HG02642 (cell line): ENCODE measurements around the gene ITPRID2.
"Not testable (repeated sequence)": the region's sequence is repeated elsewhere in the genome, so short reads cannot be mapped to it uniquely, and the experiment has no call there.

ENCODE experiments used
- ATAC-seq: cut with Tn5 transposase; IDR thresholded peaks from one replicate; pipeline ENCODE4 v1.9.1; 2021; ENCODE audit warnings: mild to moderate bottlenecking; ENCODE audit not compliant: unreplicated experiment, poor library complexity

ITPRID2 gene

DNA sequence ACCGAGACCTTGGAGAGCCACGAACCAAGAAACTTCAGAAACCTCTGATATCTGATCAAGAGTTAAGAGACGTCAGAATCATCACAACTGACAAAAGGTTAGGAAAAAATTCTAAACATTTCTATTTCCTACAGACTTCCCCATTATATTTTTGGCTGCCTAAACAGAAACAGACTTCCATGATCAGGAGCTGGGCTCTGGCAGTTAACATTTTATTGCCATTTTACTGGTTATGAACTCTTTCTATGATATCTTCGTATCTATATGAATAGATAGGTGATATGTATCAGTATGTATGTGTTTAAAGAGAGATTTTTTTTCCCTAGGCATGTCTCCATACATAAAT, 63.0 kb downstream of the ITPRID2 start:
- ATAC-seq, result peak; percentile 14

DNA sequence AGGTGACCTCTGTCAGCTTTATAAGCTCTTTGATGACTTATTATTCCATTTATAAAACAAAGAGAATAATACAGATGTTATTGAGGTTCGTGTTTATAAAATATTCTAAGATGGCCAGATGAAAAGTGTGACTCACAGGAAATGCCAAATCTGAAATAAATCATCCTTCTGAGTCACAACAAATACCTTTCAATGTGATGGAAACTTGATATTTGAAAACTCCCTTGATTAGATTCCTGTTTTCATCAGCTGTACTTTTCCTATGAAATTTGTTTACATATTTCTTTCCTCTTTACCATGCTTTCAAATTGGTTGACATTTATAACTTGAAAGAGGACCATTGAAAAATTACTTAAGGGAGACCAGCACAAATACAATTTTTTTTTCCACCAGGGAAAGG, 63.5 kb downstream of the ITPRID2 start:
- no peak for ATAC-seq

DNA sequence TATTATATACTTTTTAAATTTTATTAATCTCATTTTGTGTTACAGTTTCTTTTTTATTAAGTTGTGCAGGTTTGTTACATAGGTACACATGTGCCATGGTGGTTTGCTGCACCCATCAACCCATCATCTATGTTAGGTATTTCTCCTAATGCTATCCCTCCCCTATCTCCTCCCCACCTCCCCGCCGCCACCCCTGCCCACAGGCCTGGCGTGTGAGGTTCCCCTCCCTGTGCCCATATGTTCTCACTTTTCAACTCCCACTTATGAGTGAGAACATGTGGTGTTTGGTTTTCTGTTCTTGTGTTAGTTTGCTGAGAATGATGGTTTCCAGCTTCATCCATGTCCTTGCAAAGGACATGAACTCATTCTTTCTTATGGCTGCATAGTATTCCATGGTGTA, 64.3 kb downstream of the ITPRID2 start:
- not testable (repeated sequence) for ATAC-seq

DNA sequence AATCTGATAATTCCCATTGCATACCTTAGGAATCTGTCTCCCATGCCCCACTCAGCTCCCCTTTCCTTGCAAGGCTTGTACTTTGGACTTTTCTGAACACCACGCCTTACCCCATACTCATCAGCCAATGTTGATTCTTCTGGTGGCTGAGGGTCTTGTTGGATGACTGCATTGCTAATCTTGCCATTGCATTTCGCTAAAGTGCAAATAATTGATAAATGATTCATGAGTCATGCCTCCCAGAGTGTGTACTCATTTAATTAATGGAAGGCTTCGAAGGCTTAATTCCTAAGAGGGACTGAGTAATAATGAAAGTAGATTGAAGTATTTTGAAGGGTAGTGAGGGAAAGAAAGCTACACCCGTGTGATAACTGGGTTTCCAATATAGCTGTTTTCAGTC, 66.1 kb downstream of the ITPRID2 start:
- ATAC-seq, result no peak

DNA sequence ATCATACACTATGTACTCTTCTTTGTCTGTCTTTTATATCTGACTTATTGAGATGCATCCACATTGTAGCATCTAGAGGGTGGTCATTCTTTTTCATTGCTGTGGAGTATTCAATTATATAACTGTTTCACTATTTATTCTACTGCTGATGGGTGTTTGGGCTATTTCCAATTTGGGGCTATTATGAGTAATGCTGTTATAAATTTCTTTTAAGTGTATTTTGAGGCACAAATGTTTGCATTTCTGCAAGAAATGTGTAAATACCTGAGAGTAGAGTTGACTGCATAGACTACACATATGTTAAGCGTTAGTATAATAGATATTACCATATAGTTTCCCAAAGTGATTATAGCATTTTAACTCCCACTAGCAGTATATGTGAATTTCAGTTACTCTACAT, 67.2 kb downstream of the ITPRID2 start:
- no peak for ATAC-seq

DNA sequence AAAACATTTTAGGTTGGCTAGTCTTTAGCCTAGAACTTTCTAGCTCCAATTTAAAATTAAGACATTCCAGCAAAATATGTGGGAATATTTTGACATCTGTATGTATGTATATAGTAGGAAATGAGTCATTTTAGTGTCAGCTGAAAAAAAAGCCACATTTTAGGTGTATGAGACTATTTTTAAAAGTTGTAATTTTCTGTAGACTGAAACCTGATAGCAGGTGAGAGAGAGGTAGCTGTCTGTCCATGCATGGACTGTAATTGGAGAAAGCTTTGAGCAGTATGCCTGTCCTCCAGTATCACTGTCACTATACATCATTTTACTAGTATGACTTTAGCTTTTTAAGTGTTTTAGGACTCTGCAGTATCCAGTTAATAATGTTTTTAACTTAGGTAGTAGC, 68.0 kb downstream of the ITPRID2 start:
- ATAC-seq, result no peak

DNA sequence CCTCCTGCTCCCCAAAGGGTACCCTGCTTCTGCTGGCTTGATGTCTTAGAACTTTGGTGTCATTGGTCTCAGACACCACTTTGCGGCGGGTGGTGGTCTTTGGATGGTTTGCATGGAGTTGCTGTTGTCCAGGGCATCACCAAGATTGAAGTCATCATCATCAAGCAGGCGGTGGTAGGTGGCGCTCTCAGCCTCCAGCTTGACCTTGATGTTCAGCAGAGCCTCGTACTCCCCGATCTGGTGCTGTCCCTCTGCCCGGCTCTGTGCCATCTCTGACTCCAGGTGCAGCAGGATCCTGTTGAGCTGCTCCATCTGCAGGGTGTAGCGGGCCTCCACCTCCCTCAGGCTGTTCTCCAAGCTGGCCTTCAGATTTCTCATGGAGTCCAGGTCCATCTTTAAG, 69.6 kb downstream of the ITPRID2 start:
- ATAC-seq, result not testable (repeated sequence)

DNA sequence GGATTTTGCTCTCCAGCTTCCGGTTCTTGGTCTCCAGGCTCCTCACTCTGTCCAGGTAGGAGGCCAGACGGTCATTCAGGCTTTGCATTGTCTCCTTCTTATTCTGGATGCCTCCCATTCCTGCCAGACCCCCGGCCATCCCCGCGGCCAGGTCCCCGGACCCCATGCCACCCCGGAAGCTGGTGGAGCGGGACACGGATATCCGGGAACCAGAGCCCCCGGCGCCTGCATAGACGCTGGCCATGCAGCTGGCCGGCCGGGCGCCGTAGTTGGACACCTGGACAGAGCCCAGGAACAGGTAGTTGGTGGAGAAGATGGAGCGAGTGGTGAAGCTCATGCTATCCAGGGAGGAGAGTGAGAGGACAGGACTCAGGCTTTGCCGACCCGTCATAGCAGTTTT, 70.6 kb downstream of the ITPRID2 start:
- no peak for ATAC-seq

DNA sequence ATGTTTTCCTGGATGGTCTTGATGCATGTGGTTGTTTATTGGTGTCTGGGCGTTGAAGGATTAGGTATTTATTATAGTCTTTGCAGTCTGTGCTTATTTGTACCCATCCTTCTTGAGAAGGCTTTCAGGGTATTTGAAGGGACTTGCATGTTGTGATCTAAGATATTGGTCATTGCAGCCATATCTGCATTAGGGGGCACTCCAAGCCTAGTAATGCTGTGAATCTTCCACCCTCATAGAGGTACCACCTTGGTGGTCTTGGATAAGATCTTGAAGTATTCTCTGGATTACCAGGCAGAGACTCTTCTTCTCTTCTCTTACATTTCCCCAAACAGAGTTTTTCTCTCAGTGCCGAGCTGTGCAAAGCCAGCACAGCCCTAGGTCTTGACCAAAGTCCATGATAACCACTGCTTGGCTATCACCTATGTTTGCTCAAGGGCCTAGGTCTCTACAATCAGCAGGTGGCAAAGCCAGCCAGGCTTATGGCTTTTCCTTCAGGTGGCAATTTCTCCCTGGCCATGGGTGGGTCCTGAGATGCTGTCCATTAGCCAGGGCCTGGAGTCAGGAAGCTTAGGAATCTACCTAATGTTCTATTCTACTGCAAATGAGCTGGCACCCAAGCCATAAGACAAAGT, 78.7 kb downstream of the ITPRID2 start:
- ATAC-seq, result no peak

DNA sequence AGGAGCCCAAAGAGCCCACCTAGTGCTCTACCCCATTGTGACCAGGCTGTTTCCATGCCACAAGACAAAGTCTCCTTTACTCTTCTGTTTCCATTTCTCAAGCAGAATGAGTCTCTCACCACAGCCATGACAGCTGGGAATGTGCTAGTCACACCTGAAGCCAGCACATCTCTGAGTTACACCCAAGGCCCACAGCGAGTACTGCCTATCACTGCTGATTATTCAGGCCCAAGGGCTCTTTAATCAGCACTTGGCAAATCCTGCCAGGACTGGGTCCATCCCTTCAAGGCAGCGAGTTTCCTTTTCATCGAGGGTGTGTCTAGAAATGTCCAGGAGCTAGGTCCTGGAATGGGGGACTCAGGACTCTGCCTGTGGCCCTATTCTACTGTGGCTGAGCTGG, 79.5 kb downstream of the ITPRID2 start:
- ATAC-seq, result no peak

DNA sequence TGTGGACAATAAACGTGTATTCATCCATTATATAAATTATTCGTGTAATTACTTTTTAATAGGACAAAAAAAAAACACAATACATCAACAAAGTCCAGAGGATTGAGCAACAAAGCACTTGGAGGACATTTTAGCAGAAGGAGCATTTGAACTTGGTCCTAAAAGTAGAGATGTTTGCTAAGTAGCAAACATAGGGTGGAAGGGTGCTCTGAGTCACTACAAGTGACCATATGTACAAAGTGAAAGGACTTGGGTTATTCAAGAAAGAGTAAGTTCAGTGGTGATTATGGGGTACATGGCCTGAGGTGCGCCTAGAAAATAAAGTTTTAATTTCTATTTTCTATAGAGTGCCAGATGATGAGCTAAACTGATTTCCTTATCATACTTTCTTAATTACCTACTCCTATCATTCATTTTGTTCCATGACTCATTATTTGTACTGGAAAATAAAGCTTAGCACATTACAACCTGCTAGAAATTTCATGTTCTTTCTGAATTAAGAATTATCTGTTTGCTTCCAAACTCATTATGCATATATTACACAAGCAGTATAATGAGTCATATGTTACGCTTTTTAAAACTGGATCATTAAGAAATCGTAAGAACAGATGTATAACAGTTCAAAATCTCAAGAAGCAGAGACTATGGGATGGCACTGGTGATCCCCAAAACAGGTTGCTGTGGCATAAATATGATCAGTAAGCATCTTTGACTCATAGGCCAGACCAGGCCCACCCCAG, 81.1 kb downstream of the ITPRID2 start:
- ATAC-seq, result no peak

DNA sequence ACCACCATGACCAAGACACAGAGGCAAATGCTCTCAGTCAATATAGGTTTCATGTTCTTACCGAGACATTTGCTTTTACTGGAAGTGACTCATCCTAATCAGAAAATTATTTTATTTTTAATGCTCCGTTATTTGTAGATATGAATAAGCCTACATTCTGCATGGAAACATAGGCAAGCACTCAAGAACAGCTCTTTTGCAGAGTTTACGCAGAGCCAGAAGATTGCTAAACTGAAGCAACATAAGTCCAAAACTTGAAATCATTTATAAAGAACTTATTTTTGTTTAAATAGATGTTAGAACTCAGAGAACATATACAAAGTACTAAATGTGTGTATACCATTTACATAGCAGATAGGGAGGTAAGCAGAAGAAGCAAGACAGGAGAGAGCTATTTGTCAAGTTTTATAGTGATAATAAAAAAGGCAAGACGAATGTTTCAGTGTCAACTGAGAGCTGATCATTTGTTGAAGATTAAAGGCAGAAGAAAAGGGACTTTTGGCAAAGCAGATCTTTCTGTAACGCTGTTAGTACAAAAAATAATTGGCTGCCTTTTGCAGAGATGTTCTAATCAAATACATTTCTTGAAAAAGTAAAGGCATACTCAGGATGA, 81.7 kb downstream of the ITPRID2 start:
- ATAC-seq, result no peak

DNA sequence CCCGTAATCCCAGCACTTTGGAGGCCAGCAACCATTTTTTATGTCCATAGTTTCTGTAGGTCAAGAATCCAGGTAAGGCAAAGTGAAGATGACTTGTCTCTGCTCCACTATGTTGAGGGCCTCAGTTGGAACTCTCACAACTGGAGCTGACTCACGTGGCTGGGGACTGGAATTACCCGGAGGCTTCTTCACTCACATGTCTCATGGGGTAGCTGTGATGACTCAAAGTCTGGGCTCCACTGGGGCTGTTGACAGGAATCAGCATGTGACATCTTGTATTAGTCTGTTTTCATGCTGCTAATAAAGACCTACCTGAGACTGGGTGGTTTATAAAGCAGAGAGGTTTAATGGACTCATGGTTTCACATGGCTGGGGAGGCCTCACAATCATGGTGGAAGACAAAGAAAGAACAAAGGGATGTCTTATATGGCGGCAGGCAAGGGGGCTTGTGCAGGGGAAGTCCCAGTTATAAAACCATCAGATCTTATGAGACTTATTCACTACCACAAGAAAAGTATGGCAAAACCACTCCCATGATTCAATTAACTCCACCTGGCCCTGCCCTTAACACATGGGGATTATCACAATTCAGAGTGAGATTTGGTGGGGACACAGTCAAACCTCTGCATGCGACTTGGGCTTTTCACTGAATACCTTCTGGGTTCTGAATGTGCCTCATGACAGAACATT, 86.3 kb downstream of the ITPRID2 start:
- peak; percentile 70 for ATAC-seq

DNA sequence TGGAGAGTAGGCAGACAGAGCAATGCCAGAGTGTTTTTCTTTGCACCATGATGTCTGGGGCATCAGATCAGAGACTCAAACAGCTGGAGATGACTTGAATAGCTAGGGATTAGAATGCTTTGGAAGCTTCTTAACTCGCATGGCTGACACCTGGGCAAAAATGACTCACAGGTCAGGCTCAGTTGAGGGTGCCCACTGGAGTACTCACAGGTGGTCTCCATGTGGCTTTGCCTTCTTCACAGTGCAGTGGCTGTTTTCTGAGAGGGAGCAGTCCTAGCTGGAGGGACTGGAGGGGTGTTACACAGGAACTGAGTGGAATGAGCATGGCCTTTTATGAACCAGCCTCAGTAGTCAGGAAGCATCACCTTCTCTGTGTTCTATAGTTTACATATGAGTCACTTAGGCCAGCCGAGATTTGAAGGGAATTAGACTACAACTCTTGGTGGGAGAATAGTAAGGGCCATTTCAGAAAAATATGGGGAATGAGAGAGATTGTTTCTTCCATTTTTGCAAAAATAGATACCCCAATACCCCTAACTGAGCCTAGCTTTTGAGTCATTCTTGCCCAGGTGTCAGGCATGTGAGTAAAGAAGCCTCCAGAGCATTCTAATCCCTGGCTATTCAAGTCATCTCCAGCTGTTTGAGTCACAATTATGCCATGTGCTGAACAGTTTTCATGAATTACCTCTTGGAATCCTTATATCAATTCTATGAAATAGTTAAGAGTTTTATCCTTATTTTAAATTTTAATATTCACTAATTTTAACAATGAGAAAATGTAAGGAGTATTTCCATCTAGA, 87.0 kb downstream of the ITPRID2 start:
- ATAC-seq, result no peak
